Fibroblast of the aortic adventitia (primary cell): ENCODE measurements around the gene SIAH3. TPM values are rescaled to one million over a fixed set of nuclear protein-coding genes. Genes with fewer than 3 reads are reported as not detected.

Experiments
- DNase-seq: peaks from one replicate; pipeline ENCODE4 v3.0.0-alpha.2; 2010; ENCODE audit warnings: low read depth
- H3K4me3 ChIP-seq: 2 replicates; pipeline ENCODE4 v1.5.1; 2011; ENCODE audit warnings: low read depth, mild to moderate bottlenecking, control low read depth, low read length, moderate library complexity
- CTCF ChIP-seq: IDR thresholded peaks from 2 replicates; pipeline ENCODE4 v1.5.1; 2011; ENCODE audit warnings: mild to moderate bottlenecking, low read length, control low read depth, inconsistent platforms; ENCODE audit not compliant: insufficient read depth
- total RNA-seq: library from RNA; depleted of rRNA; stranded (reverse); fragments of >200 nt; gene quantifications from 2 replicates; pipeline ENCODE4 v1.2.3, GENCODE V29; 2012; ENCODE audit warnings: low replicate concordance

The SIAH3 gene
- total RNA-seq, 1 donor = not detected

GRCh38 chr13:45850027-45850613 lies 1.4 kb downstream of the SIAH3 start:
- DNase-seq = no peak
- TF ChIP-seq CTCF = no peak
- H3K4me3 ChIP-seq = no peak overlapping the region

GRCh38 chr13:45849408-45849807 lies 2.1 kb downstream of the SIAH3 start:
- TF ChIP-seq CTCF = no peak
- DNase-seq = no peak
- H3K4me3 ChIP-seq = no peak overlapping the region

- H3K4me3 ChIP-seq = no peak overlapping the region
- TF ChIP-seq CTCF = no peak
- no peak for DNase-seq
These were observed 3.9 kb downstream of the SIAH3 start for GRCh38 chr13:45847554-45848224.

GRCh38 chr13:45846681-45847080 lies 4.9 kb downstream of the SIAH3 start:
- no peak for DNase-seq
- no peak for TF ChIP-seq CTCF
- H3K4me3 ChIP-seq = no peak overlapping the region

- TF ChIP-seq CTCF = no peak
- no peak overlapping the region for H3K4me3 ChIP-seq
- DNase-seq = no peak
These were observed 13.3 kb downstream of the SIAH3 start for GRCh38 chr13:45838171-45838745.

- no peak for TF ChIP-seq CTCF
- H3K4me3 ChIP-seq = no peak overlapping the region
- no peak for DNase-seq
These were observed 14.4 kb downstream of the SIAH3 start for GRCh38 chr13:45837111-45837510.
